AG09309 (cell line): ENCODE measurements around the gene MGAT5.

Experiments used
- DNase-seq: peaks from one replicate; pipeline ENCODE4 v3.0.0-alpha.2; 2010; ENCODE audit warnings: low read depth
- H3K4me3 ChIP-seq: 2 replicates; pipeline ENCODE4 v1.5.1; 2011; ENCODE audit warnings: mild to moderate bottlenecking, low read depth, low read length, moderate library complexity; ENCODE audit not compliant: control insufficient read depth
- TF ChIP-seq, protein P1 (sequence below): IDR thresholded peaks from 2 replicates; pipeline ENCODE4 v1.5.1; 2011; ENCODE audit warnings: mild to moderate bottlenecking, low read depth, low read length, inconsistent platforms; ENCODE audit not compliant: insufficient read depth, control insufficient read depth; ENCODE audit errors: missing control alignments

The MGAT5 gene

DNA sequence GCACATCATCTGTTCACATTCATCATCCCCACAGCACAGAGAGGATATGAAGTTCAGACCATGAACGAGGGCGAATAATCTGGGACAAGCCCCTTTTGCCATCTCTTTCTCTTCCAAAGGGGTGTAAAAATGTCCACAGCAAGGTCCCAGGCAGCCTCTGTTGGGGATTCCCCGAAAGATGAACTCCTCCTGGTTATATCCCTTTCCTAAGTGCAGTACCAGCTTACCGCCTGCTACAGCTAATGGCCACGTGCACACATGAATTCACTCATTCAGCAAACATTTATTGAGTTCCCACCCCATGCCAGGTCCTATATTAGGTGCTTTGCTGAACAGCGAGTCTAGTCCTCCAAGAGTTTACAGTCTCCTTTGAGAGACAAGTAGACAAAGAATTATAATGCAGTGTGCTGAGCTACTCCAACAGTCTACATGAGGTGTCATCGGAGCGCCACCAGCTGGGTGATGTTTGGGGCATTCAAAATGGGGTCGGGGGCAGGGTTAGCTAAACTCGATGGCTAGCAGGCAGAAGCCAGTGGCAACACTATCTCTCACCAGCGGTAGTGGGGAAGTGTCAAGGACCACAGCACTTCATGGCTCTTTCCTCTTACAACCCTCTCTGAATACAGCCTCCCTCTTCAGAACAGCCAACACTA lies 236.0 kb downstream of the MGAT5 start:
- TF ChIP-seq, protein P1, sequence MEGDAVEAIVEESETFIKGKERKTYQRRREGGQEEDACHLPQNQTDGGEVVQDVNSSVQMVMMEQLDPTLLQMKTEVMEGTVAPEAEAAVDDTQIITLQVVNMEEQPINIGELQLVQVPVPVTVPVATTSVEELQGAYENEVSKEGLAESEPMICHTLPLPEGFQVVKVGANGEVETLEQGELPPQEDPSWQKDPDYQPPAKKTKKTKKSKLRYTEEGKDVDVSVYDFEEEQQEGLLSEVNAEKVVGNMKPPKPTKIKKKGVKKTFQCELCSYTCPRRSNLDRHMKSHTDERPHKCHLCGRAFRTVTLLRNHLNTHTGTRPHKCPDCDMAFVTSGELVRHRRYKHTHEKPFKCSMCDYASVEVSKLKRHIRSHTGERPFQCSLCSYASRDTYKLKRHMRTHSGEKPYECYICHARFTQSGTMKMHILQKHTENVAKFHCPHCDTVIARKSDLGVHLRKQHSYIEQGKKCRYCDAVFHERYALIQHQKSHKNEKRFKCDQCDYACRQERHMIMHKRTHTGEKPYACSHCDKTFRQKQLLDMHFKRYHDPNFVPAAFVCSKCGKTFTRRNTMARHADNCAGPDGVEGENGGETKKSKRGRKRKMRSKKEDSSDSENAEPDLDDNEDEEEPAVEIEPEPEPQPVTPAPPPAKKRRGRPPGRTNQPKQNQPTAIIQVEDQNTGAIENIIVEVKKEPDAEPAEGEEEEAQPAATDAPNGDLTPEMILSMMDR, result no peak
- no peak for DNase-seq
- no peak overlapping the region for H3K4me3 ChIP-seq

DNA sequence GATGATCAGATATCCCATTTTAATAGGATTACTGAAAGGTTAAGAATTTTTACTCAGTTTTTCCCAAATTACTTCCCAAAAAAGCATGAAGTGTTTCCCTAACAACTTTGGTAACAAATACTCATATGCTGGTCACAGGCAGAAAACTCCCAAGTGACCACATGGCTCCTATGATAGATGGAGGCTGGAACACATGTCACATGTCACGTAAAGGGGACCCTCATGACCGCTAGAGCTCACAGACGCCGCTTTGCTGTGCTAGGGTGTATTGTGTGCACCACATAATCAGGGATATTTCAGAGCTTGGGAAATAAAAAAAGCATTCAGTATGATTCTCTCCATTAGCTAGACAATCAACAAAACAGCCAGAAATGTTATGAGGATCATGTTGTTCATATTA lies 236.7 kb downstream of the MGAT5 start:
- TF ChIP-seq, protein P1, result no peak
- no peak for DNase-seq
- no peak overlapping the region for H3K4me3 ChIP-seq

DNA sequence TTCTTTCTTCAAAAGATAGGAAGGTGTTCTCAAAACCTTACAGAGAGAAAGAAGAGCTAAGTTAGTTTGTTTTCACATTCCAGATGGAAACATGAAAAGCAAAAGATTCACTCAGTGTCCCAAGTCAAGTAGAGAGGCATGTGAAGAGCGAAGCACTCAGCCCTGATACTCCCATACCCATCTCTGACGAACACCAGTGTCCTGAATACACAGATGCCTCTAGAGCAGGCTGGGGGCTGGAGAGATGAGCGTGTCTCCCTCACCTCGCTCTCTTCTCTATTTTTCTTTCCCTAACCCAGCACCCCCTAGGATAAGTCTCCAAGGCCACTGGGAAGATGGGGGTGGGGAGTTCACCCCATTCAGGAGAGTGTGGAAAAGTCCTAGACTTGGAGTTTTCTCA lies 237.2 kb downstream of the MGAT5 start:
- TF ChIP-seq, protein P1, result no peak
- no peak for DNase-seq
- H3K4me3 ChIP-seq, result no peak overlapping the region

DNA sequence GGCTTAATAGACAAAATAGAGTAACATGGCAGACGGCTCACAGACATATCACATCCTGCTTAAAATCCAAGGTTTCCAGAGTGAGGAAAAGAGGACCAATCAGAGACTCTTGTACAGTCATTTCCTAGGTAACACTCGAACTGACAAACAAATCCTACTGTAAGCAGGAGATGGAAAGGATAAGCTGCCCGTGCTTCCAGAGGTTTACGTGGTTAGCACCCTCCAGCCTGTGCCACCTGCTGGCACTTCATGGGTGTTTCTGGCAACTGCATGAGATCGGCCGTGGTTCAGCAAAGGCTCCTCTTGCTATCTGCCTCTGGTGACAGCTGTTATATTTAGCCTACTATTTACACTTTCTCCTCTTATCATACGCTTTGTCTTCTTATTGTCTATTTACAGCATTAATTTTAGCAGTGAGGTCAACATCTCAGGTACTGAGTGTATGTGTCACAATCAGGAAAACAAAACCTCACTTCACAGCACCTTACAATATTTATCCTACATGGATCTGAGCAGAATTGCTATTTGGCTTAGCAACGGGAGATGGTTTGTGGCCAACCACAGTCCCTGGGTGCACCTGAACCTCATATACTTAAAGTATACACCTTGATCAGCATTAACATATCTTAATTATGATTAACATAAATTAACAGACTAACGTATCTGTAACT lies 238.0 kb downstream of the MGAT5 start:
- TF ChIP-seq, protein P1, result no peak
- no peak for DNase-seq

DNA sequence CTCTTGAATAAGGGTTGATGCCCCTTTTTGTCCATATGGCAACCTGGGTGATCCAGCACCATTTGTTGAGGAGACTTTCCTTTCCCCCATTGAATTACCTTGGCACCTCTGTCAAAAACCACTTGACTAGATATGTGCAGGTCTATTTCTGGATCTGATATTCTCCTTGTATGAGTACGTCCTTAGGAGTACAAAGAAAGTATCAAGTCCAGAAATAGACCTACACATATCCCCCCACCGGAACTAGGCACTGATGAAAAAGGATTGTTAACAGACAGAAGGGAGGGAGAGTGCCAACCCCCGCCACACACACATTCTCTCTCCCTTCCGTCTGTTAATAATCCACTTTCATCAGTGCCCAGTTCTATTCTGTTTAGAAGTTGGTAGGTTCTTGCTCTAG lies 239.9 kb downstream of the MGAT5 start:
- no peak for DNase-seq
- TF ChIP-seq, protein P1, result no peak
- H3K4me3 ChIP-seq, result no peak overlapping the region

More for the DNA sequence above, 238.0 kb downstream of the MGAT5 start:
- H3K4me3 ChIP-seq, result no peak overlapping the region

DNA sequence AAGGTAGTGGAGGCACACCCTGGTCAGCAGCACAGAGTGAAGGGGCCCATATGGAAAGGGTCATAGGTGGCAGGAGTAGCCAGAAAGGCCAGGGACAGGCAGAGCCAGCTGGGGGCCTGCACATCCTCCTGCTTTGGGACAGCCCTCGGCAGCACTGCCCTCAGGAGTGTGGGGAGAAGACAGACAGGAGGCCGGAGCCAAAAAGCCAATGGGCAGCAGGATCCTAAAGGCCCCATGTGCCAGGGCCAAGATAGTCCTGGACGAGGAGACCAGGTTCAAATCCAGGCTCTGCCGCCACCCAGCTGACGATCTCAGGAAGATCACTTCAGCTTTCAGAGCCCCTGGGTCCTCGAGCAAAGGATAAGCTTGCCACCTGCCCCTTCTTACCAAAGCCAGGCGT lies 244.8 kb downstream of the MGAT5 start:
- H3K4me3 ChIP-seq, result no peak overlapping the region
- TF ChIP-seq, protein P1, result no peak
- DNase-seq, result no peak
